Thyroid gland (tissue), 4 donors: ENCODE measurements around the gene OR5D13. TPM values are rescaled to one million over a fixed set of nuclear protein-coding genes. Genes with fewer than 3 reads are reported as not detected.

Experiments used
- DNase-seq, 2 donors: peaks; one replicate each; pipeline ENCODE4 v3.0.0-alpha.2; 2019
- H3K27ac ChIP-seq, 3 donors: fragments of 200-600 bp; sonication (generic); 1 replicate in 2 of 3; 2 replicates in 1 of 3; pipeline ENCODE4 v1.5.1; 2016 to 2019; ENCODE audit warnings: mild to moderate bottlenecking in 1 of 3, moderate library complexity in 1 of 3
- H3K27me3 ChIP-seq: fragments of 200-600 bp; sonication (generic); one replicate; pipeline ENCODE4 v1.5.1; 2019
- H3K36me3 ChIP-seq, 2 donors: fragments of 200-600 bp; sonication (generic); one replicate each; pipeline ENCODE4 v1.5.1; 2016 to 2019
- H3K4me1 ChIP-seq, 2 donors: fragments of 200-600 bp; sonication (generic); one replicate each; pipeline ENCODE4 v1.5.1; 2017 to 2019
- H3K4me3 ChIP-seq, 3 donors: fragments of 200-600 bp; sonication (generic); replicated peaks in 1 of 3; 1 replicate in 2 of 3; 2 replicates in 1 of 3; pipeline ENCODE4 v1.5.1; 2016; ENCODE audit warnings: mild to moderate bottlenecking in 1 of 3
- H3K9me3 ChIP-seq: fragments of 200-600 bp; sonication (generic); one replicate; pipeline ENCODE4 v1.5.1; 2017
- CTCF ChIP-seq, 6 experiments: fragments of 200-600 bp in 3 of 6; fragments of 450-650 bp in 3 of 6; sonication (generic) in 3 of 6; IDR thresholded peaks; one replicate each; pipeline ENCODE4 v1.5.1; 2016 to 2019; ENCODE audit warnings: antibody characterized with exemption in 6 of 6, mild to moderate bottlenecking in 2 of 6, inconsistent platforms in 1 of 6, moderate library complexity in 1 of 6
- POLR2A ChIP-seq, 2 donors: fragments of 450-650 bp; IDR thresholded peaks; one replicate each; pipeline ENCODE4 v1.6.1; 2017; ENCODE audit warnings: antibody characterized with exemption in 2 of 2, mild to moderate bottlenecking in 2 of 2, moderate library complexity in 1 of 2
- WGBS, 2 donors: methylation state at CpG; one replicate each; pipeline ENCODE4 v1.1.5; 2017; 5-methylcytosine and 5-hydroxymethylcytosine counted together
- intact Hi-C: fragments of 100-400 bp; cut with DNase I; formaldehyde crosslinking; loops from one replicate; pipeline ENCODE4 v1.15.1; 2023
- total RNA-seq, 4 donors: library from RNA; depleted of rRNA; stranded (reverse); fragments of >200 nt; gene quantifications; one replicate each; pipeline ENCODE4 v1.2.3, GENCODE V29; 2016

OR5D13 gene
- total RNA-seq, result not detected

GRCh38 chr11:55773138-55773537 lies at the start of gene OR5D13:
Gene OR5D13, plus strand, starts transcription at chr11:55773438. Its CDS starts 0 bp downstream, at chr11:55773438.
- TF ChIP-seq POLR2A (IDR thresholded peaks at IDR 0.05), result no peak
- TF ChIP-seq CTCF (IDR thresholded peaks at IDR 0.05), result no peak
- H3K4me3 ChIP-seq, result no peak within 1 kb of the TSS
- no peaks in the 10 kb centered on the region for H3K9me3 ChIP-seq
- intact Hi-C loops, result no loop called here
- H3K27ac ChIP-seq, result no peak within 1 kb of the TSS
- H3K27me3 ChIP-seq, result no peaks in the 10 kb centered on the region
- no peaks in the 10 kb centered on the region for H3K36me3 ChIP-seq
- H3K4me1 ChIP-seq, result no peaks in the 10 kb centered on the region
- DNase-seq, result no peak

DNA sequence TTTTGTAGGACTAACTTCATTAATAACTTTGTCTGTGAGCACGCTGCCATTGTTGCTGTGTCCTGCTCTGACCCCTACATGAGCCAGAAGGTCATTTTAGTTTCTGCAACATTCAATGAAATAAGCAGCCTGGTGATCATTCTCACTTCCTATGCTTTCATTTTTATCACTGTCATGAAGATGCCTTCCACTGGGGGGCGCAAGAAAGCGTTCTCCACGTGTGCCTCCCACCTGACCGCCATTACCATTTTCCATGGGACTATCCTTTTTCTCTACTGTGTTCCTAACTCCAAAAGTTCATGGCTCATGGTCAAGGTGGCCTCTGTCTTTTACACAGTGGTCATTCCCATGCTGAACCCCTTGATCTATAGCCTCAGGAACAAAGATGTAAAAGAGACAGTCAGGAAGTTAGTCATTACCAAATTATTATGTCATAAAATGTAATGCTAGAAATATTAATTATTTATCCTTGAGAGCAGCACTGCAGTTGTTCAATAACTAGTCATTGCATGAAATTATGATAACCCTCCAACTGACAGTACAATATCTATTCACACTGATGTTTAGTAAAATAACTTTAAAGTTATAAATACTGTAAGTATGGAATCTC lies 46.4 kb upstream of the OR5D13 start:
- Histone ChIP-seq H3K27ac (no peak overlapping the region), H3K27me3 (no peaks in the 10 kb centered on the region), H3K4me3 (no peak overlapping the region), H3K9me3 (no peaks in the 10 kb centered on the region), H3K4me1 (no peaks in the 10 kb centered on the region), H3K36me3 (no peaks in the 10 kb centered on the region)
- 26 to 29% methylated on average over 5 of the region's 5 CpGs for WGBS, 2 donors
- intact Hi-C loops, result no loop called here
- no peak for TF ChIP-seq CTCF (IDR thresholded peaks at IDR 0.05)
- TF ChIP-seq POLR2A (IDR thresholded peaks at IDR 0.05), result no peak
- no peak for DNase-seq

DNA sequence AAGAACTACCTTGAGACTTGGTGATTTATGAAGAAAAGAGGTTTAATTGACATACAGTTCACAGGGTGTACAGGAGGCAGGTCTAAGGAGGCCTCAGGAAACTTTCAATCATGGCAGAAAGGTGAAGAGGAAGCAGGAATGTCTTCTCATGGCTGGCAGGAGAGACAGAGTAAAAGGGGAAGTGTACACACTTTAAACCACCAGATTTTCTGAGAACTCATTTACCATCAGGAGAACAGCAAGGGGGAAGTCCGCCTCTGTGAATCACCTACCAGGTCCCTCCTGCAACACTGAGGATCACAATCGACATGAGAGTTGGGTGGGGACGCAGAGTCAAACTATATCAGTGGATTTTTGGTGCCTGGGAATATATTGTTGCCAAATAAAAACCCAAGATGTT lies 40.3 kb upstream of the OR5D13 start:
- Histone ChIP-seq H3K4me1 (no peaks in the 10 kb centered on the region), H3K36me3 (no peaks in the 10 kb centered on the region), H3K9me3 (no peaks in the 10 kb centered on the region), H3K27ac (no peak overlapping the region), H3K4me3 (no peak overlapping the region), H3K27me3 (no peaks in the 10 kb centered on the region)
- TF ChIP-seq CTCF (IDR thresholded peaks at IDR 0.05) (no peak), POLR2A (IDR thresholded peaks at IDR 0.05) (no peak)
- 48 to 54% methylated on average over 3 of the region's 3 CpGs for WGBS, 2 donors
- no peak for DNase-seq
- intact Hi-C loops, result no loop called here

- TF ChIP-seq POLR2A (IDR thresholded peaks at IDR 0.05) (no peak), CTCF (IDR thresholded peaks at IDR 0.05) (no peak)
- intact Hi-C loops, result no loop called here
- Histone ChIP-seq H3K27me3 (no peaks in the 10 kb centered on the region), H3K9me3 (no peaks in the 10 kb centered on the region), H3K27ac (no peak overlapping the region), H3K4me3 (no peak overlapping the region), H3K36me3 (no peaks in the 10 kb centered on the region), H3K4me1 (no peaks in the 10 kb centered on the region)
- no peak for DNase-seq
- WGBS, 2 donors, result 90 to 94% methylated on average over 1 of the region's 1 CpG
These were observed 18.4 kb downstream of the OR5D13 start for GRCh38 chr11:55791606-55792005.

GRCh38 chr11:55793321-55793720 lies 20.1 kb downstream of the OR5D13 start:
- Histone ChIP-seq H3K36me3 (no peaks in the 10 kb centered on the region), H3K9me3 (no peaks in the 10 kb centered on the region), H3K4me1 (no peaks in the 10 kb centered on the region), H3K27me3 (no peaks in the 10 kb centered on the region), H3K4me3 (no peak overlapping the region), H3K27ac (no peak overlapping the region)
- intact Hi-C loops, result no loop called here
- no peak for DNase-seq
- TF ChIP-seq POLR2A (IDR thresholded peaks at IDR 0.05), result no peak
- TF ChIP-seq CTCF (IDR thresholded peaks at IDR 0.05), result no peak
- 38 to 63% methylated on average over 2 of the region's 2 CpGs for WGBS, 2 donors
